GM12892 (cell line): ENCODE results near the gene METTL24.

Source experiments
- POLR2A ChIP-seq: IDR thresholded peaks from 2 replicates; pipeline ENCODE4 v1.6.1; 2011; ENCODE audit warnings: low read depth, low read length, control low read depth
- TAF1 ChIP-seq: IDR thresholded peaks from 2 replicates; pipeline ENCODE4 v1.6.1; 2011; ENCODE audit warnings: low read depth, mild to moderate bottlenecking, control low read depth, low read length, borderline replicate concordance

DNA sequence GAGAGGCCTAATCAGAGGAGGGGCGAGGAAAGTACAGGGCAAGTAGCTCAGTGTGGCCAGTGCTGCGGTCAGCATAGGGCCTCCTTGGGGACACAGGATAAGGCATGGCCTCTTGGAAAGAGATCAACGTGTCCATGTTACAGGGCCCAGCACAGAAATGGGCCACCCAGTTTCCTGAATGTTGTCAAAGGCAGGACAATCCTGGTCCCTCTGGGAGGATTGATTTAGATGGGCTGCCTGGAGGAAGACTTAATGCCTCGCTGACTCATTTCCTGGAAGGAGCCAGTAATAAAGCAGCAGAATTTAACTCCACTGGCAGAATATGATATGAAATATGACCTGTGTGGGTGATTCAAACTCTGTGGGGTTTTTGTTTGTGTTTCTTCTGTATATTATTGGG, 40.6 kb upstream of the METTL24 start:
- no peak for TF ChIP-seq POLR2A
- no peak for TF ChIP-seq TAF1
